ENCODE data around the gene THBS4.

DNA sequence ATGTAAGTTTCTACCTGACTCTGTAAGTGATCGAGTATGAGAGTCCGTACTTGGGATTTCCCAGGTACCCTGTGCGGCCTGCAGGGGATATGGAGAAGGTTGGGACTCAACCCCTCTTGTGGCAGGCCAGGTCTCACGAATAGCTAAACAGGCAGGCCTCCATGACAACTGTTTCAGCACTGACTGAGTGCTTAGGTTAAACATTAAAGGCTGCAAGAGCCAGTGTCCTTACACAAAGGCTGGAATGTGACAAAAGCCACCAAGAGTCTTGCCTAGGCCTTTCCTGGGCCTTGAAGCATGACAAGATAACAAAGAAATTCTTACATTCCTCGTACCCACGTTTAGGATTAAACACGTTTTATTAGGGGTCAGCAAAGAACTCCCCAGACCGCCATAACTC lies 58.6 kb downstream of the THBS4 start:
- TF ChIP-seq CTCF (IDR thresholded peaks at IDR 0.05) (no peak), POLR2A (IDR thresholded peaks at IDR 0.05; ENCODE audit: low read depth) (no peak)
